Measurements from ENCODE around the gene STC2. TPM values are rescaled to one million over a fixed set of nuclear protein-coding genes. Genes with fewer than 3 reads are reported as not detected.

STC2 gene
- total RNA-seq, 5 donors from 2014 or later (not counting 1 experiment from before 2014, with no cell fraction given) = 0.47 to 1.2 (median 1.1) TPM; not detected in 2

Other genes with a start within 250 kb of the STC2 start
- gene BNIP1, start 183.9 kb downstream of the STC2 start, total RNA-seq = 10 to 100 TPM in 2 of 5 donors, 1 to 10 TPM in 3; 7.0 to 27.1 (median 9.4) TPM
- gene NKX2-5, start 93.2 kb downstream of the STC2 start, total RNA-seq = not detected

Data from T-cell (primary cell).